ENCODE measurements around the gene PTAR1. TPM values are rescaled to one million over a fixed set of nuclear protein-coding genes. Genes with fewer than 3 reads are reported as not detected.

Gene PTAR1
- total and polyA plus RNA-seq, 2 donors from 2014 or later = 7.7 to 61.4 TPM

DNA sequence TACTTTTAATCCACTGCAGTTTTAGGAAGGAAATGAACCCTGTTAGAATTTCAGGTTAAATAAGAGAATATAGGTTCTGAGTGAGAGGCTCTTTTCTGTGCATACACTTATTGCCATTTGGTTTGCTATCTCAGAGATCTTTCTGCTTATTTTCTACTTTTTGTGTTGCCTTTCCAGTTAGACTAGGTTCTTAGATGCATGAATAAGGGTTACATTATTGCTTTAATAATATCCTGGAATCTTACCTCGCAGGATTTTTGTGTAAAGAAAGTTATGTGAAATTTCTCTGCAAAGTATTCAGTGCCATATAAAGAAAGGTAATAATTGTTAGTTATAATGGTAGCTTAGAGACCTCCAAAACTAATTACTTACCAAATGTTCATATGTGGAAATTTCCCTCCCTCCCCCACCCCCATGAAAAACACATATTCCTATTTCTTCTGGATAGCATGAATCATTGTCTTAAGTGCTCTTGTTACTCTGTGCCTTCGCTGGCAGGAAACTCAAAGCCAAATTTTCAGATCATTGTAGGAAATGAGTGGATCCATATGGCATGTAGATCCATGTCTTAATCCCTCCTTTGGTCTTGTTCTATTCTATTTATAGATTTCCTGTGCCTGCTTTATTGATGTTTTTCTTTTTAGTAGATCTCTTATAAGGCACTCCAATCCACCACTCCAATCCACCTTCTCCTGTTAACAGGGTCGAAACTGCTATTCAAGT lies 84.9 kb downstream of the PTAR1 start:
- H3K27me3 ChIP-seq (ENCODE audit: control insufficient read depth, insufficient read depth, low read length) = no peaks in the 10 kb centered on the region
- intact Hi-C loops (cut with DNase I) = no loop called here
- TF ChIP-seq, protein P1, sequence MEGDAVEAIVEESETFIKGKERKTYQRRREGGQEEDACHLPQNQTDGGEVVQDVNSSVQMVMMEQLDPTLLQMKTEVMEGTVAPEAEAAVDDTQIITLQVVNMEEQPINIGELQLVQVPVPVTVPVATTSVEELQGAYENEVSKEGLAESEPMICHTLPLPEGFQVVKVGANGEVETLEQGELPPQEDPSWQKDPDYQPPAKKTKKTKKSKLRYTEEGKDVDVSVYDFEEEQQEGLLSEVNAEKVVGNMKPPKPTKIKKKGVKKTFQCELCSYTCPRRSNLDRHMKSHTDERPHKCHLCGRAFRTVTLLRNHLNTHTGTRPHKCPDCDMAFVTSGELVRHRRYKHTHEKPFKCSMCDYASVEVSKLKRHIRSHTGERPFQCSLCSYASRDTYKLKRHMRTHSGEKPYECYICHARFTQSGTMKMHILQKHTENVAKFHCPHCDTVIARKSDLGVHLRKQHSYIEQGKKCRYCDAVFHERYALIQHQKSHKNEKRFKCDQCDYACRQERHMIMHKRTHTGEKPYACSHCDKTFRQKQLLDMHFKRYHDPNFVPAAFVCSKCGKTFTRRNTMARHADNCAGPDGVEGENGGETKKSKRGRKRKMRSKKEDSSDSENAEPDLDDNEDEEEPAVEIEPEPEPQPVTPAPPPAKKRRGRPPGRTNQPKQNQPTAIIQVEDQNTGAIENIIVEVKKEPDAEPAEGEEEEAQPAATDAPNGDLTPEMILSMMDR (IDR thresholded peaks at IDR 0.05; ENCODE audit: borderline replicate concordance, extremely low read depth, insufficient read depth) = no peak
- H3K9ac ChIP-seq (ENCODE audit: low read length in 3 of 3) = no peak overlapping the region
- peak in 2 of 5 donors; percentile 32 to 43 for DNase-seq
- no peaks in the 10 kb centered on the region for H3K9me3 ChIP-seq (ENCODE audit: control insufficient read depth in 2 of 3, insufficient read depth in 1 of 3, low read length in 3 of 3)
- peaks cover 0 to 5% (median 2%) of the 10 kb centered on the region in 3 donors for H3K4me1 ChIP-seq (ENCODE audit: control insufficient read depth in 2 of 3, insufficient read depth in 2 of 3, low read depth in 1 of 3, low read length in 3 of 3)
- no peak overlapping the region for H3K4me3 ChIP-seq (ENCODE audit: low read length in 3 of 3)
- H3K36me3 ChIP-seq (ENCODE audit: control insufficient read depth in 2 of 3, insufficient read depth in 3 of 3, low read length in 3 of 3) = no peaks in the 10 kb centered on the region
- H3K27ac ChIP-seq (ENCODE audit: low read depth in 2 of 2, low read length in 2 of 2) = no peak overlapping the region
- FAIRE-seq = no peak

- Histone ChIP-seq H3K4me3 (ENCODE audit: low read length in 3 of 3) (no peak overlapping the region), H3K4me1 (ENCODE audit: control insufficient read depth in 2 of 3, insufficient read depth in 2 of 3, low read depth in 1 of 3, low read length in 3 of 3) (peaks cover 0 to 5% (median 2%) of the 10 kb centered on the region in 3 donors), H3K9ac (ENCODE audit: low read length in 3 of 3) (no peak overlapping the region), H3K27me3 (ENCODE audit: control insufficient read depth, insufficient read depth, low read length) (no peaks in the 10 kb centered on the region), H3K9me3 (ENCODE audit: control insufficient read depth in 2 of 3, insufficient read depth in 1 of 3, low read length in 3 of 3) (no peaks in the 10 kb centered on the region), H3K27ac (ENCODE audit: low read depth in 2 of 2, low read length in 2 of 2) (no peak overlapping the region), H3K36me3 (ENCODE audit: control insufficient read depth in 2 of 3, insufficient read depth in 3 of 3, low read length in 3 of 3) (no peaks in the 10 kb centered on the region)
- TF ChIP-seq, protein P1 (IDR thresholded peaks at IDR 0.05; ENCODE audit: borderline replicate concordance, extremely low read depth, insufficient read depth) = no peak
- intact Hi-C loops (cut with DNase I) = no loop called here
- peak in 1 of 5 donors; percentile 49 for DNase-seq
- no peak for FAIRE-seq
These were observed 85.6 kb downstream of the PTAR1 start for GRCh38 chr9:69674112-69674685.

GRCh38 chr9:69673311-69673640 lies 86.5 kb downstream of the PTAR1 start:
- no peak for FAIRE-seq
- no peak for DNase-seq
- intact Hi-C loops (cut with DNase I) = no loop called here
- Histone ChIP-seq H3K4me3 (ENCODE audit: low read length in 3 of 3) (peak overlapping the region; percentile 56 to 81 (median 75)), H3K27ac (ENCODE audit: low read depth in 2 of 2, low read length in 2 of 2) (peak overlapping the region in 1 of 2 donors; percentile 23), H3K9ac (ENCODE audit: low read length in 3 of 3) (peak overlapping the region; percentile 32 to 74 (median 72)), H3K27me3 (ENCODE audit: control insufficient read depth, insufficient read depth, low read length) (no peaks in the 10 kb centered on the region), H3K9me3 (ENCODE audit: control insufficient read depth in 2 of 3, insufficient read depth in 1 of 3, low read length in 3 of 3) (no peaks in the 10 kb centered on the region), H3K36me3 (ENCODE audit: control insufficient read depth in 2 of 3, insufficient read depth in 3 of 3, low read length in 3 of 3) (no peaks in the 10 kb centered on the region), H3K4me1 (ENCODE audit: control insufficient read depth in 2 of 3, insufficient read depth in 2 of 3, low read depth in 1 of 3, low read length in 3 of 3) (peaks cover 0 to 5% (median 2%) of the 10 kb centered on the region in 3 donors)
- TF ChIP-seq, protein P1 (IDR thresholded peaks at IDR 0.05; ENCODE audit: borderline replicate concordance, extremely low read depth, insufficient read depth) = no peak
